Nephron (organoid): ENCODE data around the gene C10orf67.
"Not testable (repeated sequence)": the region's sequence is repeated elsewhere in the genome, so short reads cannot be mapped to it uniquely, and the experiment has no call there.

Source experiments
- H3K27ac Mint-ChIP-seq, 3 experiments: 2 replicates each; pipeline ENCODE4 v1.8.0; 2020; ENCODE audit warnings: mixed read lengths in 3 of 3, mild to moderate bottlenecking in 2 of 3, moderate library complexity in 1 of 3
- H3K27me3 Mint-ChIP-seq: 2 replicates; pipeline ENCODE4 v1.8.0; 2021; ENCODE audit warnings: low read depth, mild to moderate bottlenecking, moderate library complexity, mixed read lengths
- H3K36me3 Mint-ChIP-seq: 2 replicates; pipeline ENCODE4 v1.8.0; 2020; ENCODE audit warnings: low read depth, mixed read lengths
- H3K4me1 Mint-ChIP-seq: 2 replicates; pipeline ENCODE4 v1.8.0; 2020; ENCODE audit warnings: mixed read lengths
- H3K4me3 Mint-ChIP-seq, 3 experiments: 2 replicates each; pipeline ENCODE4 v1.8.0; 2020; ENCODE audit warnings: mild to moderate bottlenecking in 3 of 3, mixed read lengths in 3 of 3, moderate library complexity in 2 of 3
- H3K9me3 Mint-ChIP-seq: 2 replicates; pipeline ENCODE4 v1.8.0; 2020; ENCODE audit warnings: mixed read lengths
- TF ChIP-seq, protein P1 (sequence below), 3 experiments: fragments of 200-600 bp; sonication (generic); IDR thresholded peaks; one replicate each; pipeline ENCODE4 v1.5.0; 2021; ENCODE audit warnings: antibody characterized with exemption in 3 of 3; ENCODE audit not compliant: unreplicated experiment in 3 of 3

C10orf67 gene

DNA sequence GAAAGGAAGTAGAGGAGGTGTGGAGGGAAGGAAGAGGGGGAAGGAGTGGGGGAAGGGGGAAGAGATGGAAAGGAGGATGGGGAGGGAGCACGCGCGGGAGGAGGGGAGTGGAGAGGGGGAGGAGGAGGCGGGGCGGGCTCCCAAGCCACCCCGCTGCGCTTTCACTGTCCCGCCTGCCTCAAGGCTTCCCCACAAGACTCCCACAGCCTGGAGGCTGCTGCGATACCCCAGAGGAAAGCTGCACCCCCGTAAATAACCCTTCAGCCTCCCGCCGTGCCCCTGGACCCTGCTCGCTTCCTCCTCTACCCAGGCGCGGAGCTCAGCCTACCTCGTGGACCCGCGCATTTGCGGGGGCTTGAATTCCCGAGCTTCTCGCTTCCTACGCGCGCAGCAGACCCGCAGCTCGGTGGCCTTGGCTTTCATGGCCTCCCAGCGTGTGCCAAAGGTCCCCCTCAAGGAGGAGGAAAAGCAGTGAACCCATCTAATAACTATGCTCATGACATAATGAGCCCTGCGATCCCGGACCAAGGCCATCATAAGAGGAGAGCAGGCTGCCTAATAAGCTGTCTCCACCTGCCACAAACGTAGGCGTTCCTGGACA, at the start of gene C10orf67:
TSS of gene C10orf67 (minus strand) at position 557 of the 601 bp plus-strand sequence. CDS start at position 534, 23 bp downstream.
- no peaks in the 10 kb centered on the region for H3K36me3 Mint-ChIP-seq
- peaks cover 34% of the 10 kb centered on the region for H3K4me1 Mint-ChIP-seq
- H3K27me3 Mint-ChIP-seq: peaks cover 22% of the 10 kb centered on the region
- TF ChIP-seq, protein P1, sequence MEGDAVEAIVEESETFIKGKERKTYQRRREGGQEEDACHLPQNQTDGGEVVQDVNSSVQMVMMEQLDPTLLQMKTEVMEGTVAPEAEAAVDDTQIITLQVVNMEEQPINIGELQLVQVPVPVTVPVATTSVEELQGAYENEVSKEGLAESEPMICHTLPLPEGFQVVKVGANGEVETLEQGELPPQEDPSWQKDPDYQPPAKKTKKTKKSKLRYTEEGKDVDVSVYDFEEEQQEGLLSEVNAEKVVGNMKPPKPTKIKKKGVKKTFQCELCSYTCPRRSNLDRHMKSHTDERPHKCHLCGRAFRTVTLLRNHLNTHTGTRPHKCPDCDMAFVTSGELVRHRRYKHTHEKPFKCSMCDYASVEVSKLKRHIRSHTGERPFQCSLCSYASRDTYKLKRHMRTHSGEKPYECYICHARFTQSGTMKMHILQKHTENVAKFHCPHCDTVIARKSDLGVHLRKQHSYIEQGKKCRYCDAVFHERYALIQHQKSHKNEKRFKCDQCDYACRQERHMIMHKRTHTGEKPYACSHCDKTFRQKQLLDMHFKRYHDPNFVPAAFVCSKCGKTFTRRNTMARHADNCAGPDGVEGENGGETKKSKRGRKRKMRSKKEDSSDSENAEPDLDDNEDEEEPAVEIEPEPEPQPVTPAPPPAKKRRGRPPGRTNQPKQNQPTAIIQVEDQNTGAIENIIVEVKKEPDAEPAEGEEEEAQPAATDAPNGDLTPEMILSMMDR (IDR thresholded peaks at IDR 0.05; ENCODE audit: unreplicated experiment in 3 of 3): no peak
- H3K9me3 Mint-ChIP-seq: peaks cover 2% of the 10 kb centered on the region
- H3K4me3 Mint-ChIP-seq: peak within 1 kb of the TSS; percentile 87 to 92 (median 89)
- H3K27ac Mint-ChIP-seq: peak within 1 kb of the TSS; percentile 57 to 95 (median 81)

DNA sequence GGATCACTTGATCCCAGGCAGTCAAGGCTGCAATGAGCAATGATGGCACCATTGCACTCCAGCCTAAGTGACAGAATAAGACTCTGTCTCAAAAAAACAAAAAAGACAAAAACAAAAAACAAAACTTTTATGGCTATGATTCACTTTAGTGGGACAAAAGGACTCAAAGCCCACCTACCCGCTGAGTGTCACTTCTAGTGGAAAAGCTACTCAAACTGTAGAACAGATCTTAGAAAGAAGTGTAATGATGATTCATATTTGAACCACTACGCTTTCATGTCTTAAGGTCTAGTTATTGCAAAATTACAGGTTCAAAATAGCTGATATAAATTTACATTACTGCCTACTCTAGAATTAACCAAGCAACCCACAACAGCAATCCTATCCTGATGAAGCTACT, 47.2 kb upstream of the C10orf67 start:
- TF ChIP-seq, protein P1 (IDR thresholded peaks at IDR 0.05; ENCODE audit: unreplicated experiment in 3 of 3): no peak
- H3K27ac Mint-ChIP-seq: no peak overlapping the region
- H3K4me1 Mint-ChIP-seq: no peaks in the 10 kb centered on the region
- no peaks in the 10 kb centered on the region for H3K9me3 Mint-ChIP-seq
- H3K36me3 Mint-ChIP-seq: no peaks in the 10 kb centered on the region
- H3K27me3 Mint-ChIP-seq: peaks cover 7% of the 10 kb centered on the region
- no peak overlapping the region for H3K4me3 Mint-ChIP-seq

DNA sequence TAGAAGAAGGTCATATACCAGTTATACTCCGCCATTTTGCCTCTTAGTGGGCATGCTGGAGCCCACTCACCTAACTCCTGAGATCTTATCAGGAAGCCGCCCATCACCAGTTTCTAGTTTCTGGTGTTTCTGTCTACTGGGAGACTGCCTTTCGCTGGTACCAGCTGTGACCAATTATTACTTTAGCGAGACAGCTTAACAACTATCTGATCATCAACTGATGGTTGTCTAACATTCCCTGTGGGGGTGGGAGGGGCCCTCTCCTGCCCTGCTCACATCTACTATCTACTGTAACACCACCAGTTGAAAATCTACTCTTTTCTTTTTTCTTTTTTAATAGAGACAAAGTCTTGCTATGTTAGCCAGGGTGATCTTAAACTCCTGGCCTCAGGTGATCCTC, 46.2 kb upstream of the C10orf67 start:
- H3K27ac Mint-ChIP-seq: peak overlapping the region in 1 of 3 experiments; percentile 22
- no peaks in the 10 kb centered on the region for H3K36me3 Mint-ChIP-seq
- TF ChIP-seq, protein P1 (IDR thresholded peaks at IDR 0.05; ENCODE audit: unreplicated experiment in 3 of 3): no peak
- H3K27me3 Mint-ChIP-seq: peaks cover 7% of the 10 kb centered on the region
- H3K4me1 Mint-ChIP-seq: no peaks in the 10 kb centered on the region
- no peak overlapping the region for H3K4me3 Mint-ChIP-seq
- no peaks in the 10 kb centered on the region for H3K9me3 Mint-ChIP-seq

DNA sequence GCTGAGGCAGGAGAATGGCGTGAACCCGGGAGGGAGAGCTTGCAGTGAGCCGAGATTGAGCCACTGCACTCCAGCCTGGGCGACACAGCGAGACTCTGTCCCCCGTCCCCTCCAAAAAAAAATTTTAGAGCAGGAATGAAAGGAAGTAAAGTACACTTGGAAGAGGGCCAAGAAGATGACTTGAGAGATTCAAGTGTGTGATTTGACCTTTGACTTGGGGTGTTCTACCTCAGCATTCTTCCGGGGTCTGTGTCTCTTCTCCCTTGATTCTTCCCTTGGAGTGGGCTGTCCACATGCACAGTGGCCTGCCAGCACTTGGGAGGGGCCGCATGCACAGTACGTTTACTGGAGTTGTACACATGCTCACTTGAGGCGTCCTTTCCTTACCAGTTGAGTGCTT, 45.8 kb upstream of the C10orf67 start:
- H3K27me3 Mint-ChIP-seq, H3K36me3 Mint-ChIP-seq, H3K9me3 Mint-ChIP-seq, H3K4me1 Mint-ChIP-seq, H3K4me3 Mint-ChIP-seq: not testable (repeated sequence)
- peak overlapping the region in 1 of 3 experiments; percentile 22 for H3K27ac Mint-ChIP-seq

DNA sequence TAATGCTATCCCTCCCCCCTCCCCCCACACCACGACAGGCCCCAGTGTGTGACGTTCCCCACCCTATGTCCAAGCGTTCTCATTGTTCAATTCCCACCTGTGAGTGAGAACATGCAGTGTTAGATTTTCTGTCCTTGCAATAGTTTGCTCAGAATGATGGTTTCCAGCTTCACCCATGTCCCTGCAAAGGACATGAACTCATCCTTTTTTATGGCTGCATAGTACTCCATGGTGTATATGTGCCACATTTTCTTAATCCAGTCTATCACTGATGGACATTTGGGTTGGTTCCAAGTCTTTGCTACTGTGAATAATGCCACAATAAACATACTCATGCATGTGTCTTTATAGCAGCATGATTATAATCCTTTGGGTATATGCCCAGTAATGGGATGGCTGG, 42.9 kb upstream of the C10orf67 start:
- not testable (repeated sequence) for H3K36me3 Mint-ChIP-seq, H3K4me1 Mint-ChIP-seq, H3K27me3 Mint-ChIP-seq, H3K9me3 Mint-ChIP-seq, H3K27ac Mint-ChIP-seq, H3K4me3 Mint-ChIP-seq

DNA sequence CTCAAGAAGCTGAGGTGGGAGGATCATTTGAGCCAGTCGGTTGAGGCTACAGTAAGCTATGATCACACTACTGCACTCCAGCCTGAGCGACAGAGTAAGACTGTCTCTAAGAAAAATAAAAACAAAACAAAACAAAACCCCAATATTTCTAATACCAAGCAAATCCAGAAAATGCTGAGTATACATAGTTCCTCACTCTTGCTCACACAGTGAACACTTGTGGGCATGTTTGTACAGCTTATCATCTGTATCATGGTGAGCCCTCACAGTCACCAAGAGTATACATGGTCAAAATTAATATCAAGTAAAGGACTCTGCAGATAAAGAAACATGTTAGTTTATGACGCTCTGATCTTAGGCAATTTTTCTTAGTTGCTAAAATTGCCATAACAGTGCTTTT, 41.5 kb upstream of the C10orf67 start:
- Mint-ChIP-seq H3K27ac (no peak overlapping the region), H3K4me3 (no peak overlapping the region), H3K4me1 (no peaks in the 10 kb centered on the region), H3K27me3 (peaks cover 10% of the 10 kb centered on the region), H3K36me3 (no peaks in the 10 kb centered on the region), H3K9me3 (no peaks in the 10 kb centered on the region)
- TF ChIP-seq, protein P1 (IDR thresholded peaks at IDR 0.05; ENCODE audit: unreplicated experiment in 3 of 3): no peak

DNA sequence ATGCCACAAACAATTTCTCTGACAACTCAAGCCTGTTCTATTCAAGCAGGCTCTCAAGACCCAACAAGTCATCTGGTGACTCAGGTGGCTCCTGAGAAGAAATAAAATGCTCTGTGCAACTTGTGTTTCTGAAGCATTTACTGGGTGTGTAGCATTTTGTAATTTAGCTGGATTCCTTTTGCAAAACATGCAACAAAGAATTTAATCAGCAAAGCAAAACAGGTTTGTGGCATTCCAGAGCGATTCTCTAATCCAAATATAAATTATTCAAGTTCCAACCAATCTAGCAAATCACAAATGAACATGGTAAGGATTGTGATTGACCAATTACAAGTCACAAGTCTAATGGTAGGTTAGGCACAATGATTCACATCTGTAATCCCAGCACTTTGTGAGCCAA, 39.8 kb upstream of the C10orf67 start:
- Mint-ChIP-seq H3K4me1 (no peaks in the 10 kb centered on the region), H3K36me3 (no peaks in the 10 kb centered on the region), H3K4me3 (no peak overlapping the region), H3K27me3 (peaks cover 10% of the 10 kb centered on the region), H3K27ac (no peak overlapping the region), H3K9me3 (no peaks in the 10 kb centered on the region)
- TF ChIP-seq, protein P1 (IDR thresholded peaks at IDR 0.05; ENCODE audit: unreplicated experiment in 3 of 3): no peak
